ENCODE data around the gene FASTKD1.

DNA sequence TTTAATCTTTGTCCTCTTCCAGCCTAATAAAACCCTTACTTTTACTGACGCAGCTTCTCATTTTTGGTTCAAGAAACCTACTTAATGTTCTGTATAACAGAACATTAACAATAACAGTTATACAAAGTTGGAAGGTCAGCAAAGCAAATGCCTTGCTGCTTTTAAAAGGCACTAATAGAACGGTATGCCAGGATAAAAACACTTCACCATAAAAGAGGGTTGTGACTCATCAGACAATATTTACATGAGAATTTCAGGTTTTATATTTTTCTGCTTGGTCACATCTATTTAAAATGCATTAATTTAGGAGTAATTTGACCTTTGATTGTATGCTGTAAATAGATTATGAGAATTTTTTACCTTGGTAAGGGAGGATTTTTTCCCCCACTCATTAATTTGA lies 61.1 kb downstream of the FASTKD1 start:
- TF ChIP-seq RBBP5 (conservative IDR thresholded peaks at IDR 0.05) (no peak), TAF1 (IDR thresholded peaks at IDR 0.05; ENCODE audit: borderline replicate concordance, low read depth, low read length) (no peak), USF2 (IDR thresholded peaks at IDR 0.05; ENCODE audit: borderline replicate concordance, low read depth, low read length) (no peak)
- TF ChIP-seq, protein P1, sequence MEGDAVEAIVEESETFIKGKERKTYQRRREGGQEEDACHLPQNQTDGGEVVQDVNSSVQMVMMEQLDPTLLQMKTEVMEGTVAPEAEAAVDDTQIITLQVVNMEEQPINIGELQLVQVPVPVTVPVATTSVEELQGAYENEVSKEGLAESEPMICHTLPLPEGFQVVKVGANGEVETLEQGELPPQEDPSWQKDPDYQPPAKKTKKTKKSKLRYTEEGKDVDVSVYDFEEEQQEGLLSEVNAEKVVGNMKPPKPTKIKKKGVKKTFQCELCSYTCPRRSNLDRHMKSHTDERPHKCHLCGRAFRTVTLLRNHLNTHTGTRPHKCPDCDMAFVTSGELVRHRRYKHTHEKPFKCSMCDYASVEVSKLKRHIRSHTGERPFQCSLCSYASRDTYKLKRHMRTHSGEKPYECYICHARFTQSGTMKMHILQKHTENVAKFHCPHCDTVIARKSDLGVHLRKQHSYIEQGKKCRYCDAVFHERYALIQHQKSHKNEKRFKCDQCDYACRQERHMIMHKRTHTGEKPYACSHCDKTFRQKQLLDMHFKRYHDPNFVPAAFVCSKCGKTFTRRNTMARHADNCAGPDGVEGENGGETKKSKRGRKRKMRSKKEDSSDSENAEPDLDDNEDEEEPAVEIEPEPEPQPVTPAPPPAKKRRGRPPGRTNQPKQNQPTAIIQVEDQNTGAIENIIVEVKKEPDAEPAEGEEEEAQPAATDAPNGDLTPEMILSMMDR (IDR thresholded peaks at IDR 0.05 in 2 of 3, conservative IDR thresholded peaks at IDR 0.05 in 1 of 3; ENCODE audit: control insufficient read depth in 2 of 3, extremely low read depth in 1 of 3, insufficient read depth in 1 of 3, low read depth in 3 of 3, low read length in 3 of 3) = no peak

All from GM12878 (cell line).